Tibial nerve (tissue), 4 donors: ENCODE measurements around the gene COG1.

Source experiments
- CTCF ChIP-seq, 5 experiments: fragments of 200-600 bp in 3 of 5; fragments of 450-650 bp in 2 of 5; sonication (generic) in 3 of 5; IDR thresholded peaks; one replicate each; pipeline ENCODE4 v1.5.1; 2016 to 2019; ENCODE audit warnings: antibody characterized with exemption in 5 of 5, mild to moderate bottlenecking in 3 of 5, moderate library complexity in 2 of 5
- EP300 ChIP-seq, 2 donors: sonication (generic); formaldehyde crosslinking; IDR thresholded peaks; one replicate each; pipeline ENCODE4 v1.6.1; 2017; ENCODE audit warnings: antibody characterized with exemption in 2 of 2, mild to moderate bottlenecking in 1 of 2
- POLR2A ChIP-seq, 2 donors: fragments of 450-650 bp; IDR thresholded peaks; one replicate each; pipeline ENCODE4 v1.6.1; 2017; ENCODE audit warnings: antibody characterized with exemption in 2 of 2, mild to moderate bottlenecking in 2 of 2, moderate library complexity in 2 of 2

GRCh38 chr17:73172252-73172651 lies 20.6 kb upstream of the COG1 start:
- TF ChIP-seq CTCF (IDR thresholded peaks at IDR 0.05) = no peak
- TF ChIP-seq POLR2A (IDR thresholded peaks at IDR 0.05) = no peak
- TF ChIP-seq EP300 (IDR thresholded peaks at IDR 0.05) = no peak
